CD4-positive, alpha-beta memory T cell (primary cell): Measurements from ENCODE around the gene ANKRD11. TPM values are rescaled to one million over a fixed set of nuclear protein-coding genes. Genes with fewer than 3 reads are reported as not detected.
"Not testable (repeated sequence)": the region's sequence is repeated elsewhere in the genome, so short reads cannot be mapped to it uniquely, and the experiment has no call there.

Source experiments
- CTCF ChIA-PET: fragments of 350-600 bp; sonication (Branson Sonifier 250); formaldehyde crosslinking; loops from one replicate; lab custom pipeline; 2021; ENCODE audit warnings: inconsistent platforms; ENCODE audit not compliant: partially characterized antibody; lab: Charles Lee
- POLR2A ChIA-PET: fragments of 350-600 bp; sonication (Branson Sonifier 250); formaldehyde crosslinking; loops from one replicate; lab custom pipeline; 2021; ENCODE audit not compliant: partially characterized antibody; lab: Charles Lee
- DNase-seq, 5 donors: peaks; one replicate each; pipeline versions ENCODE4 v3.0.0 to v3.0.0-alpha.2; 2020 to 2022; ENCODE audit warnings: mixed read lengths in 1 of 5
- H3K27ac ChIP-seq: one replicate; pipeline ENCODE4 v1.7.0; 2013; ENCODE audit warnings: low read depth, low read length
- H3K27me3 ChIP-seq: 2 replicates; pipeline ENCODE4 v1.7.0; 2013; ENCODE audit warnings: mild to moderate bottlenecking, low read length, moderate library complexity; ENCODE audit not compliant: insufficient read depth
- H3K36me3 ChIP-seq: 2 replicates; pipeline ENCODE4 v1.7.0; 2013; ENCODE audit warnings: mild to moderate bottlenecking, low read length, moderate library complexity; ENCODE audit not compliant: insufficient read depth
- H3K4me1 ChIP-seq: 2 replicates; pipeline ENCODE4 v1.7.0; 2013; ENCODE audit warnings: mild to moderate bottlenecking, low read length, moderate library complexity; ENCODE audit not compliant: insufficient read depth
- H3K4me3 ChIP-seq, 2 donors: one replicate each; pipeline ENCODE4 v1.7.0; 2013; ENCODE audit warnings: low read length in 2 of 2, mild to moderate bottlenecking in 1 of 2
- H3K9me3 ChIP-seq, 2 donors: one replicate each; pipeline ENCODE4 v1.7.0; 2013; ENCODE audit warnings: low read length in 2 of 2, control low read depth in 1 of 2; ENCODE audit not compliant: control insufficient read depth in 1 of 2
- H3K27ac Mint-ChIP-seq, 7 donors: one replicate each; pipeline ENCODE4 v1.8.0; 2020 to 2021; ENCODE audit warnings: mixed read lengths in 7 of 7, mild to moderate bottlenecking in 6 of 7, inconsistent platforms in 3 of 7, moderate library complexity in 3 of 7
- H3K27me3 Mint-ChIP-seq, 2 donors: one replicate each; pipeline ENCODE4 v1.8.0; 2020 to 2021; ENCODE audit warnings: mixed read lengths in 2 of 2
- H3K36me3 Mint-ChIP-seq, 2 donors: one replicate each; pipeline ENCODE4 v1.8.0; 2020 to 2021; ENCODE audit warnings: mixed read lengths in 2 of 2, inconsistent platforms in 1 of 2, mild to moderate bottlenecking in 1 of 2
- H3K4me1 Mint-ChIP-seq, 4 donors: one replicate each; pipeline ENCODE4 v1.8.0; 2020 to 2021; ENCODE audit warnings: mixed read lengths in 4 of 4, mild to moderate bottlenecking in 1 of 4
- H3K4me3 Mint-ChIP-seq, 8 donors: one replicate each; pipeline ENCODE4 v1.8.0; 2020 to 2021; ENCODE audit warnings: mixed read lengths in 8 of 8, mild to moderate bottlenecking in 7 of 8, moderate library complexity in 6 of 8, inconsistent platforms in 3 of 8
- H3K9me3 Mint-ChIP-seq, 8 donors: one replicate each; pipeline ENCODE4 v1.8.0; 2020 to 2021; ENCODE audit warnings: mixed read lengths in 8 of 8, mild to moderate bottlenecking in 5 of 8, inconsistent platforms in 3 of 8, moderate library complexity in 1 of 8
- intact Hi-C: fragments of 100-400 bp; cut with micrococcal nuclease; formaldehyde crosslinking; loops from one replicate; pipeline ENCODE4 v1.15.1; 2023
- polyA plus RNA-seq, 2 donors: library from polyadenylated mRNA; unstranded; fragments of 300-500 nt; fragmentation: Illumina TruSeq; gene quantifications; one replicate each; pipeline ENCODE4 v1.2.3, GENCODE V29; 2021
- total RNA-seq, 2 experiments: library from RNA; stranded (reverse); gene quantifications; one replicate each; pipeline ENCODE4 v1.2.3, GENCODE V29; 2021

Gene ANKRD11
- total and polyA plus RNA-seq, 4 experiments from 2014 or later, result 3.9 to 246 (median 140) TPM

DNA sequence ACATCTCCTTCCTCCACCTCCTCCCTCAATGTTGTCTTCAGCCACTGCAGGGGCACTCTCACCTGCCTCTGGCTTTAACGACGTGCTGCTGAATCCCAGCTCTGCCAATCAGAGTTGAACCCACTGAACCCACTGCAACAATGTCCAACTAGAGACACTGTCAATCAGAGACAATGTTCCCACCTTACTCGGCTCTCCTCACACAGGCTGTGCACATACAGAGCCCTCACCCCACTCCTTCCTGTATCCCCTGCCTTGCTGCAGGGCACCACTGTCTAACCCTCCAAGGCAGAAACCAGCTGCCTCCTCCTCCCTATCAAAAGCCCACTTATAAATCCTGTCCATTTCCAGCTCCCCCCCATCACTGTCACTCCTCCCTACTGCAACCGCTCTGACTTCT lies 58.7 kb downstream of the ANKRD11 start:
- no peak overlapping the region for H3K4me3 Mint-ChIP-seq
- DNase-seq, result no peak
- Histone ChIP-seq H3K4me1 (peaks cover 73% of the 10 kb centered on the region), H3K27ac (no peak overlapping the region), H3K36me3 (peaks cover 5% of the 10 kb centered on the region), H3K4me3 (no peak overlapping the region), H3K9me3 (no peaks in the 10 kb centered on the region), H3K27me3 (no peaks in the 10 kb centered on the region)
- POLR2A ChIA-PET, result interaction anchor here (0.7 to 1.3 kb wide), 2 partner anchors 10 to 58 kb away, joined by 3 to 4 read pairs; no protein-coding TSS in a partner anchor
- peaks cover 8 to 37% (median 20%) of the 10 kb centered on the region in 4 donors for H3K4me1 Mint-ChIP-seq
- H3K27ac Mint-ChIP-seq, result no peak overlapping the region
- CTCF ChIA-PET, result interaction anchor here (1.4 kb wide), 1 partner anchor 35 kb away, joined by 3 read pairs; no protein-coding TSS in a partner anchor
- no peaks in the 10 kb centered on the region for H3K27me3 Mint-ChIP-seq
- peaks cover 6 to 9% of the 10 kb centered on the region in 2 donors for H3K36me3 Mint-ChIP-seq
- intact Hi-C loops, result no loop called here
- H3K9me3 Mint-ChIP-seq, result peaks cover 0 to 4% (median 0%) of the 10 kb centered on the region in 8 donors

DNA sequence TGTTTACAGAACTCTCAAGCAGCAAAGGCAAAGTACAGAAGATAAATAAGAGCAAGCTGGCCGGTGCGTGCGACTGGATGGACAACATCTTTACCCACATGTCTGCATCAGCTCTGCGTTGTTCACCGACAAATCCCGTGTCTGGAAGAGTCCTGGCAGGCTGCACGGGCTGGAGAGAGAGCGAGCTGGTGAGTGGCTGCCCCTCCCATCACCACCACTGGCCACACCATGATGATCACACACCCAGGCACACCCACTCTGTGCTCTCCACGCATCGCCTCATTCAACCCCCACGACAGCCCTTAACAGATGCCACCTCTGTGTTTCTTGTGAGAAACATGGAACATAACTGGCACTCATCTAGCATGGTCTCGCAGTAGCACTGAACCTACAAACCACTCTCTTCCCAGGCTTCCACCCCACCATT lies 59.2 kb downstream of the ANKRD11 start:
- Mint-ChIP-seq H3K4me3 (no peak overlapping the region), H3K36me3 (peaks cover 11 to 12% of the 10 kb centered on the region in 2 donors), H3K4me1 (peaks cover 12 to 38% (median 23%) of the 10 kb centered on the region in 4 donors), H3K27me3 (no peaks in the 10 kb centered on the region), H3K9me3 (peaks cover 0 to 4% (median 0%) of the 10 kb centered on the region in 8 donors), H3K27ac (peak overlapping the region in 3 of 7 donors; percentile 29 to 86 (median 64))
- POLR2A ChIA-PET, result no interaction called here
- H3K4me1 ChIP-seq, result peaks cover 73% of the 10 kb centered on the region
- intact Hi-C loops, result no loop called here
- no peak overlapping the region for H3K4me3 ChIP-seq
- DNase-seq, result no peak
- H3K27me3 ChIP-seq, result no peaks in the 10 kb centered on the region
- peaks cover 7% of the 10 kb centered on the region for H3K36me3 ChIP-seq
- no peaks in the 10 kb centered on the region for H3K9me3 ChIP-seq
- H3K27ac ChIP-seq, result no peak overlapping the region
- CTCF ChIA-PET, result interaction anchor here (1.4 kb wide), 1 partner anchor 35 kb away, joined by 3 read pairs; no protein-coding TSS in a partner anchor

DNA sequence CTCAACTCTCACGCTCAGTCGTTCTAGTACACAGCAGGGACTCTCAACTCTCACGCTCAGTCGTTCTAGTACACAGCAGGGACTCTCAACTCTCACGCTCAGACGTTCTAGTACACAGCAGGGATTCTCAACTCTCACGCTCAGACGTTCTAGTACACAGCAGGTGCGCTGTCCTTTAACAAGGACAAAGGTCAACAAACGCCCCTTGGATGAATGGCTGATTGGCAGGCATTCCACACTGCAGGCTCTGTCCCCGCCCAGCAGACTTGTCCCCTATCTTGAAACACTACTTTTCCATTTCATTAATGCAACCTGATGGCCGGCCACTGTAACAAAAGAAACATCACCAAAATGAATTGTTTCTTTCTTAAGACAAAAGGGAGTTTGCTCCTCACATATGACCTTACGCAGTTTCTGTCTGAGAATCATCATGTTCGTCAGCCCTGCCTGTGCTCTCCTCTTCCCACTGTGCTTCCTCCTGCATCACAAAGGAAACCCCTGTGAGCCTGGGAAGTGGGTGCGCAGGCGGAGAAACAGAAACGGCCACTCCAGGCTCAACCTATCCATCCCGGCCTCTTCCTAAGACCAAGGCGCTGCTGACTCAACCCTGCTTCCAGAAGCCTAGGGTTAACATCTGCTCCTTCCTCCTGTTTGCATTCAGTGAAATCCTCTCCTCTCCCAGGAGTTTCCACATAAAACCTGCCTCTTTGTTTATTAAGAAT lies 59.8 kb downstream of the ANKRD11 start:
- intact Hi-C loops, result no loop called here
- Mint-ChIP-seq H3K4me1 (peaks cover 18 to 38% (median 26%) of the 10 kb centered on the region in 4 donors), H3K27me3 (no peaks in the 10 kb centered on the region), H3K4me3 (peak overlapping the region in 2 of 8 donors; percentile 41 to 49), H3K27ac (peak overlapping the region in 3 of 7 donors; percentile 29 to 86 (median 64)), H3K9me3 (peaks cover 0 to 3% (median 0%) of the 10 kb centered on the region in 8 donors), H3K36me3 (peaks cover 12 to 15% of the 10 kb centered on the region in 2 donors)
- CTCF ChIA-PET, result no interaction called here
- DNase-seq, result no peak
- H3K9me3 ChIP-seq, result no peaks in the 10 kb centered on the region
- H3K27ac ChIP-seq, result no peak overlapping the region
- H3K36me3 ChIP-seq, result peaks cover 7% of the 10 kb centered on the region
- H3K4me1 ChIP-seq, result peaks cover 73% of the 10 kb centered on the region
- H3K27me3 ChIP-seq, result no peaks in the 10 kb centered on the region
- no peak overlapping the region for H3K4me3 ChIP-seq
- POLR2A ChIA-PET, result no interaction called here

DNA sequence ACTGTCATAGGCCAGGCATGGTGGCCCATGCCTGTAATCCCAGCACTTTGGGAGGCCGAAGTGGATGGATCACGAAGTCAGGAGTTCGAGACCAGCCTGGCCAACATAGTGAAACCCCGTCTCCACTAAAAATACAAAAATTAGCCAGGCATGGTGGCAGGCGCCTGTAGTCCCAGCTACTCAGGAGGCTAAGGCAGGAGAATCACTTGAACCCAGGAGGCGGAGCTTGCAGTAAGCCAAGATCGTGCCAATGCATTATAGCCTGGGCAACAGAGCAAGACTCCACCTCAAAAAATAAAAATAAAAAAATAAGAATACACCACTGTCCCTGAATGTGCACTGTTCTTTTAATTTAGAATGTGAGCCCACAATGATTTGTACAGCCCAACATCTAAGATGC lies 61.8 kb downstream of the ANKRD11 start:
- intact Hi-C loops, H3K27me3 Mint-ChIP-seq, CTCF ChIA-PET, POLR2A ChIA-PET, H3K36me3 ChIP-seq, H3K27me3 ChIP-seq, H3K9me3 ChIP-seq, H3K27ac ChIP-seq, H3K9me3 Mint-ChIP-seq, H3K4me3 Mint-ChIP-seq, H3K4me3 ChIP-seq, DNase-seq: not testable (repeated sequence)
- peaks cover 71% of the 10 kb centered on the region for H3K4me1 ChIP-seq
- Mint-ChIP-seq H3K36me3 (peaks cover 17 to 31% of the 10 kb centered on the region in 2 donors), H3K27ac (peak overlapping the region in 3 of 7 donors; percentile 10 to 76 (median 56)), H3K4me1 (peaks cover 36 to 38% (median 37%) of the 10 kb centered on the region in 4 donors)

DNA sequence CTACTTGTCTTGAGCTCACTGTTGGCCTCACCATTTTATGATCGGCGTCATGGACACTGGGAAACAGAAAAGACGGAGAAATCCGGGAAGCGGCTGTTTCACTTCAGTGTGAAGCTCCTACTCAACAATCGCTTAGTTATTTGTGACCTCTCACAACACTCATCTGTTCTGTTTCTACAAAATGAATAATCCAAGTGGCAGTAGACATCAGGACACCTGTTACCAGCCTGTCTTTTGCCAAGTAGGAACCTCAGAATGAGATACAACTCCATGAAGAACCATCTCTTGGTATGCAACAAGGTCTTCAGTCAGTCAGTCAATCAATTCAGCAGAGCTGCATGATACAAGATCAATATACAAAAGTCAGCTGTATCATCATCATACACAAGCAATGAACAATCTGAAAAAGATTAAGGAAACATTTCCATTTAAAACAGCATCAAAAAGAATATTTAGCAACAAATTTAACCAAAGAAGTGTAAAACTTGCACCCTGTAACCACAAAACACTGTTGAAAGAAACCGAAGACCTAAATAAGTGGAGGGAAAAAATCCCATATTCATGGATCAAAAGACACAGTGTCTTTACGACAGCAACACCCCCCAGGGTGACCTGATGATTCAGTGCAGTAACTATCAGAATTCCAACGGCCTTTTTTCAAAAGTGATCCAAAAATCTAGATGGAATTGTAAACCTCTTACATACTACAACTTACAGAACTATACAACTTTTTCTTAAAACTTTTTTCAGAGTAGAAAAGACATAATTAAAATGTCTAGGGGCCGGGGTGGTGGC lies 63.4 kb downstream of the ANKRD11 start:
- no peaks in the 10 kb centered on the region for H3K27me3 ChIP-seq
- H3K4me3 Mint-ChIP-seq, result peak overlapping the region in 4 of 8 donors; percentile 48 to 77 (median 68)
- peaks cover 71% of the 10 kb centered on the region for H3K4me1 ChIP-seq
- H3K4me1 Mint-ChIP-seq, result peaks cover 50 to 54% (median 52%) of the 10 kb centered on the region in 4 donors
- no peaks in the 10 kb centered on the region for H3K9me3 Mint-ChIP-seq
- no peak for DNase-seq
- CTCF ChIA-PET, result no interaction called here
- no peaks in the 10 kb centered on the region for H3K9me3 ChIP-seq
- H3K27ac Mint-ChIP-seq, result peak overlapping the region; percentile 5 to 81 (median 76)
- peaks cover 17 to 35% of the 10 kb centered on the region in 2 donors for H3K36me3 Mint-ChIP-seq
- peaks cover 7% of the 10 kb centered on the region for H3K36me3 ChIP-seq
- POLR2A ChIA-PET, result interaction anchor here (1.3 to 1.6 kb wide), 2 partner anchors 8 to 69 kb away, joined by 3 to 4 read pairs; no protein-coding TSS in a partner anchor
- intact Hi-C loops, result no loop called here
- no peaks in the 10 kb centered on the region for H3K27me3 Mint-ChIP-seq
- H3K4me3 ChIP-seq, result no peak overlapping the region
- no peak overlapping the region for H3K27ac ChIP-seq

DNA sequence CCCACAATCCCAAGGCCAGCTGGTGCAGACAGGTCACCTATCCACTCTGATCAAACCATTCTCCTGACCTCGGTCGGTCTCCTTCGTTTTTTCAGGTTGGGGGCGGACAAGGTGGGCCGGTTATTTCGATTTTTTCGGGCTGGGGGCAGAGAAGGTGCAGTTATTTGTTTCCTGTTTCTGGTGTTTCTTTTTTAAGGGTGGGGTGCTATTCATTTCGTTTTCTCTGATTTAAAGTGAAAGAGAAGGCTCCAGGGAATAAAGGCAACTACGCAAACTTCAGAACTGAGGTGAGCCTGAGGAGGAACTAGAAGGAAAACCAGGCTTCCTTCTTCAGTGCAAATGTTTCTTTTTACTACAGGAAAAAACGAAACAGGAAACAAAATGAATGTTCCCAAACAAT lies 64.8 kb downstream of the ANKRD11 start:
- ChIA-PET POLR2A (no interaction called here), CTCF (no interaction called here)
- Mint-ChIP-seq H3K9me3 (no peaks in the 10 kb centered on the region), H3K27me3 (no peaks in the 10 kb centered on the region), H3K4me3 (peak overlapping the region in 3 of 8 donors; percentile 45 to 74 (median 69)), H3K36me3 (peaks cover 17 to 39% of the 10 kb centered on the region in 2 donors), H3K4me1 (peaks cover 54 to 64% (median 60%) of the 10 kb centered on the region in 4 donors), H3K27ac (peak overlapping the region; percentile 53 to 89 (median 71))
- Histone ChIP-seq H3K36me3 (peaks cover 7% of the 10 kb centered on the region), H3K27me3 (no peaks in the 10 kb centered on the region), H3K27ac (peak overlapping the region; percentile 14), H3K9me3 (no peaks in the 10 kb centered on the region), H3K4me3 (no peak overlapping the region), H3K4me1 (peaks cover 67% of the 10 kb centered on the region)
- DNase-seq, result no peak
- intact Hi-C loops, result no loop called here
